ENCODE results near the gene OPCML.

GRCh38 chr11:133531971-133532651, at the start of gene OPCML:
- TF ChIP-seq CTCF (IDR thresholded peaks at IDR 0.05) (no peak), POLR2AphosphoS5 (IDR thresholded peaks at IDR 0.05) (no peak)

Data from transverse colon (tissue), 4 donors.